Neural progenitor cell (in vitro differentiated cells): ENCODE results near the gene DRD1. TPM values are rescaled to one million over a fixed set of nuclear protein-coding genes. Genes with fewer than 3 reads are reported as not detected.

ENCODE experiments used
- DNase-seq: peaks from one replicate; pipeline ENCODE4 v3.0.0-alpha.2; 2016; ENCODE audit warnings: low spot score
- H2AFZ ChIP-seq: fragments of 200-600 bp; sonication (generic); replicated peaks from 2 replicates; pipeline ENCODE4 v1.6.1; 2016; ENCODE audit warnings: antibody characterized with exemption
- H3F3A ChIP-seq: fragments of 200-600 bp; sonication (generic); 2 replicates; pipeline ENCODE4 v1.6.1; 2016; ENCODE audit warnings: antibody characterized with exemption, low read depth
- H3K27ac ChIP-seq: fragments of 200-600 bp; sonication (generic); 2 replicates; pipeline ENCODE4 v1.5.1; 2016; ENCODE audit warnings: mild to moderate bottlenecking
- H3K27me3 ChIP-seq: fragments of 200-600 bp; sonication (generic); 2 replicates; pipeline ENCODE4 v1.6.1; 2016; ENCODE audit warnings: mild to moderate bottlenecking, moderate library complexity
- H3K36me3 ChIP-seq: fragments of 200-600 bp; sonication (generic); 2 replicates; pipeline ENCODE4 v1.5.1; 2016
- H3K4me1 ChIP-seq: fragments of 200-600 bp; sonication (generic); 2 replicates; pipeline ENCODE4 v1.6.1; 2016; ENCODE audit warnings: mixed run types
- H3K4me2 ChIP-seq: fragments of 200-600 bp; sonication (generic); 2 replicates; pipeline ENCODE4 v1.6.1; 2016
- H3K4me3 ChIP-seq: fragments of 200-600 bp; sonication (generic); 2 replicates; pipeline ENCODE4 v1.5.1; 2016
- H3K79me2 ChIP-seq: fragments of 200-600 bp; sonication (generic); 2 replicates; pipeline ENCODE4 v1.6.1; 2016; ENCODE audit warnings: low read depth
- H3K9ac ChIP-seq: fragments of 200-600 bp; sonication (generic); 2 replicates; pipeline ENCODE4 v1.6.1; 2016
- H3K9me3 ChIP-seq: fragments of 200-600 bp; sonication (generic); 2 replicates; pipeline ENCODE4 v1.5.1; 2016; ENCODE audit warnings: low read depth
- H4K20me1 ChIP-seq: fragments of 200-600 bp; sonication (generic); 2 replicates; pipeline ENCODE4 v1.6.1; 2016; ENCODE audit warnings: low read depth
- H3K27ac Mint-ChIP-seq: 3 replicates; pipeline ENCODE4 v1.8.0; 2021; ENCODE audit warnings: mixed read lengths
- H3K27me3 Mint-ChIP-seq: 2 replicates; pipeline ENCODE4 v1.8.0; 2022; ENCODE audit warnings: low read depth, mild to moderate bottlenecking, inconsistent platforms, moderate library complexity, mixed read lengths; ENCODE audit not compliant: insufficient read depth
- H3K36me3 Mint-ChIP-seq: 3 replicates; pipeline ENCODE4 v1.8.0; 2021; ENCODE audit warnings: mixed read lengths
- H3K4me1 Mint-ChIP-seq: 3 replicates; pipeline ENCODE4 v1.8.0; 2021; ENCODE audit warnings: mixed read lengths
- H3K4me3 Mint-ChIP-seq: 3 replicates; pipeline ENCODE4 v1.8.0; 2021; ENCODE audit warnings: mild to moderate bottlenecking, moderate library complexity, mixed read lengths
- H3K9me3 Mint-ChIP-seq: 3 replicates; pipeline ENCODE4 v1.8.0; 2020; ENCODE audit warnings: mixed read lengths
- EZH2 ChIP-seq: fragments of 200-600 bp; sonication (generic); IDR thresholded peaks from 2 replicates; pipeline ENCODE4 v1.6.1; 2017; ENCODE audit warnings: antibody characterized with exemption, mild to moderate bottlenecking, moderate library complexity
- EZH2phosphoT487 ChIP-seq: fragments of 200-600 bp; sonication (generic); IDR thresholded peaks from 2 replicates; pipeline ENCODE4 v1.6.1; 2017; ENCODE audit warnings: antibody characterized with exemption
- total RNA-seq: library from RNA; depleted of rRNA; stranded (reverse); fragments of >200 nt; gene quantifications from 2 replicates; pipeline ENCODE4 v1.2.3, GENCODE V29; 2015; ENCODE audit warnings: low replicate concordance
- TF ChIP-seq, protein P1 (sequence below): fragments of 200-600 bp; sonication (generic); IDR thresholded peaks from 2 replicates; pipeline ENCODE4 v1.5.1; 2017; ENCODE audit warnings: antibody characterized with exemption, mild to moderate bottlenecking

DRD1 gene
- total RNA-seq, 1 donor from 2014 or later = not detected

DNA sequence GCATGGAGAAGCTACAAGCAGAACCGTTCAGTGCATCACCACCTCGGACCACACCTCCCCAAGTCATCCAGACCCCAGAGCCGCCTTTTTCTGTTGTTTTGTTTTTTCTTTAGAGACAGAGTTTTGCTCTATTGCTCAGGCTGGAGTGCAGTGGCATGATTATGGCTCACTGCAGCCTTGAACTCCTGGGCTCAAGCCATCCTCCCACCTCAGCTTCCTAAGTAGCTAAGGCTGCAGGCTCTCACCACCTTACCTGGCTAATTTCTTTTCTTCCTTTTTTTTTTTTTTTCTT lies 20.9 kb upstream of the DRD1 start:
- H3K27ac Mint-ChIP-seq = no peak overlapping the region
- Histone ChIP-seq H2AFZ (peak overlapping the region; percentile 66), H3F3A (no peaks in the 10 kb centered on the region), H3K4me1 (no peaks in the 10 kb centered on the region), H3K4me2 (no peak overlapping the region), H3K9me3 (no peaks in the 10 kb centered on the region), H3K4me3 (no peak overlapping the region), H3K36me3 (no peaks in the 10 kb centered on the region), H3K27ac (no peak overlapping the region), H3K27me3 (no peaks in the 10 kb centered on the region), H3K9ac (no peak overlapping the region), H3K79me2 (no peaks in the 10 kb centered on the region), H4K20me1 (no peaks in the 10 kb centered on the region)
- no peak overlapping the region for H3K4me3 Mint-ChIP-seq
- no peak for TF ChIP-seq EZH2
- no peak for TF ChIP-seq EZH2phosphoT487
- TF ChIP-seq, protein P1, sequence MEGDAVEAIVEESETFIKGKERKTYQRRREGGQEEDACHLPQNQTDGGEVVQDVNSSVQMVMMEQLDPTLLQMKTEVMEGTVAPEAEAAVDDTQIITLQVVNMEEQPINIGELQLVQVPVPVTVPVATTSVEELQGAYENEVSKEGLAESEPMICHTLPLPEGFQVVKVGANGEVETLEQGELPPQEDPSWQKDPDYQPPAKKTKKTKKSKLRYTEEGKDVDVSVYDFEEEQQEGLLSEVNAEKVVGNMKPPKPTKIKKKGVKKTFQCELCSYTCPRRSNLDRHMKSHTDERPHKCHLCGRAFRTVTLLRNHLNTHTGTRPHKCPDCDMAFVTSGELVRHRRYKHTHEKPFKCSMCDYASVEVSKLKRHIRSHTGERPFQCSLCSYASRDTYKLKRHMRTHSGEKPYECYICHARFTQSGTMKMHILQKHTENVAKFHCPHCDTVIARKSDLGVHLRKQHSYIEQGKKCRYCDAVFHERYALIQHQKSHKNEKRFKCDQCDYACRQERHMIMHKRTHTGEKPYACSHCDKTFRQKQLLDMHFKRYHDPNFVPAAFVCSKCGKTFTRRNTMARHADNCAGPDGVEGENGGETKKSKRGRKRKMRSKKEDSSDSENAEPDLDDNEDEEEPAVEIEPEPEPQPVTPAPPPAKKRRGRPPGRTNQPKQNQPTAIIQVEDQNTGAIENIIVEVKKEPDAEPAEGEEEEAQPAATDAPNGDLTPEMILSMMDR = no peak
- H3K9me3 Mint-ChIP-seq = no peaks in the 10 kb centered on the region
- H3K36me3 Mint-ChIP-seq = no peaks in the 10 kb centered on the region
- DNase-seq = no peak
- H3K4me1 Mint-ChIP-seq = peaks cover 11% of the 10 kb centered on the region
- H3K27me3 Mint-ChIP-seq = peaks cover 6% of the 10 kb centered on the region

DNA sequence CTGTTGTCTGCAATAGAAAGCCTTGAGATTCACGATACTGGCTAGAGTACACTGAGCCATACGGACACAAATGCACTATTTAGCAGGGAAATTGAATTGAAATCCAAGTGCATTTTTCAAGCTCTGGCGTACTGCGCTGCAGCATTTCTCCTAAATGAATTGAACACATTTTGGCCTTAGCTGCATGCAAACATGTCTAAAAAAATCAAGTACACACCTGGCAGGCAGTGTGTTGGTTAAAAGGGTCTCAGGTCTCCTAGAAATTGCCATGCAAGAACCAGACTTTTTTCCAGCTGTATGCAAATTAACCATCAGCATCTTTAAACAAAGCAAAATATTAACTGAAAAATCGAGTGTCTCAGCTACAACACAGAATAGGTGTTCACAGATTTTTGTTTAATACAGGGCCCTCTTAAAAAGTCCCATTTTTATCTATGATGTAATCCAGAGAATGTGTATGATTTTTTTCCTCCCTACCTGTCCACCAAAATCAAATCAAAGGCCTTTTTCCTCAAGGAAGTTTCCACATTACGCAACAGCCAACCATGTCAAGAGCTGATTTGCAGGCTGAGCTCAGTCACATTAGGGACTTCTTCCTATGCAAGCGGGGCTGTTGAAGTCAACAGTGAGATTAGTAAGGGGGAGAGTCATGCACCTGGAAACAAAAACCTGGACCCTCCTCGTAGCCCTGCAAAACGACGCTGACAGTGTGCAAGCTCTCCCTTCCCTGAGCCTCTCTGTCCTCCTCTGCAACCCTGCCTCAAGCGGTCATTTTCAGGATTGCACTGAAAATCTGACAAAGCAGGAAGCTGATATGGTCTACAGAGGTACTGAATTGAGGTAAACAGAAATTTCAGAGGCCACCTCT lies 20.3 kb upstream of the DRD1 start:
- H3K4me3 Mint-ChIP-seq = no peak overlapping the region
- Histone ChIP-seq H3K9me3 (no peaks in the 10 kb centered on the region), H3K27me3 (no peaks in the 10 kb centered on the region), H3K27ac (no peak overlapping the region), H4K20me1 (no peaks in the 10 kb centered on the region), H3K4me2 (no peak overlapping the region), H3K4me3 (no peak overlapping the region), H3F3A (no peaks in the 10 kb centered on the region), H3K9ac (no peak overlapping the region), H3K79me2 (no peaks in the 10 kb centered on the region), H3K36me3 (no peaks in the 10 kb centered on the region), H2AFZ (peak overlapping the region; percentile 66), H3K4me1 (no peaks in the 10 kb centered on the region)
- H3K4me1 Mint-ChIP-seq = peaks cover 11% of the 10 kb centered on the region
- DNase-seq = peak; percentile 68
- no peak for TF ChIP-seq EZH2
- TF ChIP-seq, protein P1 = peak; percentile 74
- no peak overlapping the region for H3K27ac Mint-ChIP-seq
- H3K36me3 Mint-ChIP-seq = no peaks in the 10 kb centered on the region
- H3K9me3 Mint-ChIP-seq = no peaks in the 10 kb centered on the region
- peaks cover 6% of the 10 kb centered on the region for H3K27me3 Mint-ChIP-seq

DNA sequence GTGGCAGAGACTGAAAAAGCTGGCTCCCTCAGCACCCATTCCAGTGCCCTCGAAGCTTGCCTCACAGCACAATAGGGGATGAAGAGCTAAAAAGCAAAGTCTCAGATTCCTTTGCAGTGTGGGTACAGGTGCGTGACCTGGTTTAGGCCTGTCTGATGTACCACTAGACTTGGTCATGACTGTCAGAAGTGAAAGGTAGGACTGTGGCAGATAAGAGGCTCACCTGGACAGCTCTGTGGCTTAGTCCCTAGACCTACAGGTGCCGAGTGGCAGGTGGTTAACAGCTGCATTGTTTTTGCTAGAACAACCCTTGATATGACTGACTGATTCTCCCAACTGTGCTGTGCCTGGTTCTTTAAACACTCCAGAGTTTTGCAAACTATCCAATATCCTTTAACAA lies 19.7 kb upstream of the DRD1 start:
- Histone ChIP-seq H3K79me2 (no peaks in the 10 kb centered on the region), H3K4me2 (no peak overlapping the region), H3K27me3 (no peaks in the 10 kb centered on the region), H3K9ac (no peak overlapping the region), H3K4me3 (no peak overlapping the region), H4K20me1 (no peaks in the 10 kb centered on the region), H3K36me3 (no peaks in the 10 kb centered on the region), H3K27ac (no peak overlapping the region), H2AFZ (no peak overlapping the region), H3K9me3 (no peaks in the 10 kb centered on the region), H3K4me1 (no peaks in the 10 kb centered on the region), H3F3A (no peaks in the 10 kb centered on the region)
- Mint-ChIP-seq H3K4me3 (no peak overlapping the region), H3K36me3 (no peaks in the 10 kb centered on the region), H3K4me1 (peaks cover 11% of the 10 kb centered on the region), H3K27ac (no peak overlapping the region), H3K27me3 (peaks cover 6% of the 10 kb centered on the region), H3K9me3 (no peaks in the 10 kb centered on the region)
- TF ChIP-seq EZH2phosphoT487 (no peak), EZH2 (no peak)
- TF ChIP-seq, protein P1 = no peak
- DNase-seq = no peak
